Upper lobe of right lung (tissue), 1 donor: ENCODE data around the gene STX8. TPM values are rescaled to one million over a fixed set of nuclear protein-coding genes. Genes with fewer than 3 reads are reported as not detected.

ENCODE experiments used
- ATAC-seq: fragments of 200-7000 bp; cut with Tn5 transposase; one replicate; pipeline ENCODE4 v1.9.1; 2020; ENCODE audit warnings: mild to moderate bottlenecking, moderate library complexity
- DNase-seq: peaks from one replicate; pipeline ENCODE4 v3.0.0-alpha.2; 2020
- H3K27ac ChIP-seq: fragments of 200-600 bp; one replicate; pipeline ENCODE4 v1.8.0; 2022
- H3K27me3 ChIP-seq: fragments of 200-600 bp; one replicate; pipeline ENCODE4 v1.8.0; 2022; ENCODE audit warnings: mild to moderate bottlenecking
- H3K36me3 ChIP-seq: fragments of 200-600 bp; one replicate; pipeline ENCODE4 v1.8.0; 2022
- H3K4me1 ChIP-seq: fragments of 200-600 bp; one replicate; pipeline ENCODE4 v1.8.0; 2022
- H3K4me3 ChIP-seq: fragments of 200-600 bp; one replicate; pipeline ENCODE4 v1.8.0; 2022; ENCODE audit warnings: mild to moderate bottlenecking
- H3K9me3 ChIP-seq: fragments of 200-600 bp; one replicate; pipeline ENCODE4 v1.8.0; 2022
- intact Hi-C: fragments of 100-400 bp; cut with DNase I; formaldehyde crosslinking; loops from one replicate; pipeline ENCODE4 v1.11.0; 2022
- total RNA-seq: library from RNA; stranded (reverse); fragmentation: NEBNext Ultra II Directional; extraction: Animal tissue kit (Norgen Biotek cat#: 25700); gene quantifications from one replicate; pipeline ENCODE4 v1.2.1, GENCODE V29; 2021
- TF ChIP-seq, protein P1 (sequence below): fragments of 200-600 bp; IDR thresholded peaks from one replicate; pipeline ENCODE4 v1.8.0; 2022; ENCODE audit warnings: antibody characterized with exemption
- donor health status: DM: no; HTN: yes; CAD: no; lungs with severe emphysema.

The STX8 gene
- total RNA-seq, 1 donor from 2014 or later = 52.5 TPM

DNA sequence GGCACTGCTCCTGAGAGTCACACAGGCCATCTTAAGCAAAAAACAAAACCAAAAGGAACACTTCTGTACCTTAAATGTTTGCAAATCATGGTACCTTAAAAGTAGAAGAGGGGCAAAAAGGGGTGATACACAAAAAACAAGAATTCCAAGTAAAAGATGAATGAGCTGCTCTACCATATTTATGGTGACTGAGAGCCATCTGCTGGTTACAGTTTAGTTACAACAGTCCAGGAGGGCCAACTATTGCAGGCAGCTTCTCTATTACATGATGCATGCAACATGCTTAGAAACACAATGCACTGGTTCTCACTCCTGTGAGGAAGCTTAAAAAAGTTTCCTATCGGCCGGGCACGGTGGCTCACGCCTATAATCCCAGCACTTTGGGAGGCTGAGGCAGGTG, 53.5 kb downstream of the STX8 start:
- DNase-seq (no peak), ATAC-seq (peak; percentile 48)
- H3K4me1 ChIP-seq = no peaks in the 10 kb centered on the region
- TF ChIP-seq, protein P1, sequence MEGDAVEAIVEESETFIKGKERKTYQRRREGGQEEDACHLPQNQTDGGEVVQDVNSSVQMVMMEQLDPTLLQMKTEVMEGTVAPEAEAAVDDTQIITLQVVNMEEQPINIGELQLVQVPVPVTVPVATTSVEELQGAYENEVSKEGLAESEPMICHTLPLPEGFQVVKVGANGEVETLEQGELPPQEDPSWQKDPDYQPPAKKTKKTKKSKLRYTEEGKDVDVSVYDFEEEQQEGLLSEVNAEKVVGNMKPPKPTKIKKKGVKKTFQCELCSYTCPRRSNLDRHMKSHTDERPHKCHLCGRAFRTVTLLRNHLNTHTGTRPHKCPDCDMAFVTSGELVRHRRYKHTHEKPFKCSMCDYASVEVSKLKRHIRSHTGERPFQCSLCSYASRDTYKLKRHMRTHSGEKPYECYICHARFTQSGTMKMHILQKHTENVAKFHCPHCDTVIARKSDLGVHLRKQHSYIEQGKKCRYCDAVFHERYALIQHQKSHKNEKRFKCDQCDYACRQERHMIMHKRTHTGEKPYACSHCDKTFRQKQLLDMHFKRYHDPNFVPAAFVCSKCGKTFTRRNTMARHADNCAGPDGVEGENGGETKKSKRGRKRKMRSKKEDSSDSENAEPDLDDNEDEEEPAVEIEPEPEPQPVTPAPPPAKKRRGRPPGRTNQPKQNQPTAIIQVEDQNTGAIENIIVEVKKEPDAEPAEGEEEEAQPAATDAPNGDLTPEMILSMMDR = peak; percentile 46
- no peaks in the 10 kb centered on the region for H3K36me3 ChIP-seq
- H3K27me3 ChIP-seq = no peaks in the 10 kb centered on the region
- H3K4me3 ChIP-seq = no peak overlapping the region
- no peaks in the 10 kb centered on the region for H3K9me3 ChIP-seq
- intact Hi-C loops = loop anchor here (10.0 kb wide), 1 partner anchor 527 kb away; no protein-coding TSS in a partner anchor
- no peak overlapping the region for H3K27ac ChIP-seq

DNA sequence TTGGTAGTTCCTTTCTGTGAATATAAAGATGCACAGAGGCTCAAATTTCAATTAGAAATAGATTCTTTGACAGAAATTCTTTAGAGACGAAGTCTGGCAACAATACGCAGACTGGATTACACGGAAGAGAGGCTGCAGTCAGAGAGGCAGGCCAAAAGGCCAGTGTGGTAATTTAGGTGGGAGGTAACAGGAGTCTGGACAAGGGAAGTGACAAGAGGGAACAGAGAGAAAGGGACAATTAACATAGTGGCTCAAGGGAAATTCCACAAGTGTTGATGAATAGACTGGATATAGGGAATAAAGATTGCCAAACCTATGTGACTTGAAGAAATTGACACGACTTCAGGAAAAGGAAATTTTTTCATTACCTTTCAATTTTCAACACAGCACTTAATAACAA, 54.6 kb downstream of the STX8 start:
- H3K4me1 ChIP-seq = no peaks in the 10 kb centered on the region
- intact Hi-C loops = loop anchor here (10.0 kb wide), 1 partner anchor 526 kb away; no protein-coding TSS in a partner anchor
- no peaks in the 10 kb centered on the region for H3K9me3 ChIP-seq
- H3K27ac ChIP-seq = no peak overlapping the region
- no peak overlapping the region for H3K4me3 ChIP-seq
- no peaks in the 10 kb centered on the region for H3K27me3 ChIP-seq
- no peaks in the 10 kb centered on the region for H3K36me3 ChIP-seq
- TF ChIP-seq, protein P1 = no peak
- no peak for DNase-seq
- peak; percentile 79 for ATAC-seq

DNA sequence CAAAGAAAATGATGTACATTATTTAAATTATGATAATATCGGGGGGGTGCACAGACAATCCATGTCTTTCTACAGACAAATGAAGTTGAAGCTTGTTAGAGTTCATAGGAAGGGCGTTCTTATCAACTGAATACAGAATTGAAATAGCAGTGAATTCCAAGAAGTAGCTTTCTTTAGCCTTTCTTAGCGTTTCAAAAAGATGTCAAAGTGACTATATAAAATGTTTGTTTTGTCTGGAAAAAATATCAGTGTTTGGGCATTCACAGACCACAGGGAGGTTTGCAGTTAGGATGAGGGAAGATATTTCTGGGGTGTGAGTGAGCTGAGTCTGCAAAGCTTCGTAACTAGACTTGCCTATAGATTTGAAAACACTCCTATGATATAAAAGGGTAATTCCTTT, 55.0 kb downstream of the STX8 start:
- TF ChIP-seq, protein P1 = no peak
- DNase-seq = no peak

DNA sequence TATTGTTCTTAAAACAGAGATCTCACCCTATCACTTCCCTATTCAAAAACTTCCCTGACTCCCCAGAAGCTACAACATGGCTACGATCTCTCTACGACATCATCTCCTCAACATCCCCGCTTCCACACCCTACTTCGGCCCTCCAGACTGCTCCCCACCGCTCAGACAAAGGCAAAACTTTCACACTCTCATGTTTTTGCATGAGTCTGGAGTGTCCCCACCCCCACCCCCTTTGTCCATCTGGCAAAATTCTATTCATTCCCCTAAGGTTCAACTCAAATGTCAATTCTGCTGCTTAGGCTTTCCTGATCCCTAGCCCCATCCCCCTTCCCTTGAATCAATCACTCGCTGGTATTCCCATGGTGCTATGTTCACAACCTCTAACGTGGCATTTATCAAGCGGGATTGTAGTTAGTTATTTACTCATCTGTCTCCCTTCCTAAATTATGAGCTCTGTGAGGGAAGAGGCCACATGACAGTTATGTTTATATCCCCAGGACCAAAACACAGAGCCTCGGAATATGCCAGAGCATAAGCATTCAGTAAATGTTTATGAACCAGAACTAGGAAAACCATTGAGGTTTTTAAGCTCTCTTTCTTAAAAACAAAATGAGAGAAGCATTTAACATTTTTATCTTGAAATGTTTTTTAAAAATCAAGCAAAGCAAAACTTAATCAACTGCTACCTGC, 55.9 kb downstream of the STX8 start:
- no peak overlapping the region for H3K27ac ChIP-seq
- ATAC-seq = no peak
- H3K27me3 ChIP-seq = no peaks in the 10 kb centered on the region
- H3K4me1 ChIP-seq = no peaks in the 10 kb centered on the region
- intact Hi-C loops = loop anchor here (10.0 kb wide), 1 partner anchor 525 kb away; no protein-coding TSS in a partner anchor
- no peak overlapping the region for H3K4me3 ChIP-seq
- no peaks in the 10 kb centered on the region for H3K36me3 ChIP-seq
- TF ChIP-seq, protein P1 = no peak
- no peak for DNase-seq
- no peaks in the 10 kb centered on the region for H3K9me3 ChIP-seq

More for the DNA sequence above, 55.0 kb downstream of the STX8 start:
- Histone ChIP-seq H3K36me3 (no peaks in the 10 kb centered on the region), H3K4me1 (no peaks in the 10 kb centered on the region), H3K4me3 (no peak overlapping the region), H3K27ac (no peak overlapping the region), H3K27me3 (no peaks in the 10 kb centered on the region), H3K9me3 (no peaks in the 10 kb centered on the region)
- intact Hi-C loops = loop anchor here (10.0 kb wide), 1 partner anchor 526 kb away; no protein-coding TSS in a partner anchor
- ATAC-seq = no peak

DNA sequence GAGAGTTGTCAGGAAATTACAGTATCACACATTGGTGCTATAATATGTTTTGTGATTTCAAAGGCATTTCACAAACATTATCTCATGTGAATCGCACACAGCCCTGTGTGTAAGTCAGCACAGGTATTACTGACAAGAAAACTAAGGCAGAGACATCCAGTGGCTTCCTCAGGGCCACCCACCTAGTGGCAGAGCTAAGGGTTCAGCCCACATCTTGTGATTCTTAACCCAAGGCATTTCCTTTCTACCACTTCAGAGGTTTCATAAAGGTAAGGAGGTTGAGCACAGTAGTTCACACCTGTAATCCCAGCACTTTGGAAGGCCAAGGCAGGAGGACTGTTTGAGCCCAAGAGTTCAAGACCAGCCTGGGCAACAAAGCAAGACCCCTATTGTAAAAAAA, 58.2 kb downstream of the STX8 start:
- H3K4me3 ChIP-seq = no peak overlapping the region
- no peaks in the 10 kb centered on the region for H3K4me1 ChIP-seq
- TF ChIP-seq, protein P1 = no peak
- no peaks in the 10 kb centered on the region for H3K9me3 ChIP-seq
- no peaks in the 10 kb centered on the region for H3K36me3 ChIP-seq
- DNase-seq (no peak), ATAC-seq (no peak)
- no peaks in the 10 kb centered on the region for H3K27me3 ChIP-seq
- H3K27ac ChIP-seq = no peak overlapping the region
- intact Hi-C loops = no loop called here
